A172 (cell line): ENCODE results near the gene RBM15B. TPM values are rescaled to one million over a fixed set of nuclear protein-coding genes. Genes with fewer than 3 reads are reported as not detected.

ENCODE experiments used
- DNase-seq: peaks from one replicate; pipeline ENCODE4 v3.0.0-alpha.2; 2015; ENCODE audit warnings: low spot score
- total RNA-seq: library from RNA; depleted of rRNA; stranded (reverse); fragments of >200 nt; shearing (Covaris generic); gene quantifications from 2 replicates; pipeline ENCODE4 v1.2.3, GENCODE V29; 2014

Gene RBM15B
- total RNA-seq, 1 experiment from 2014 or later = 22.5 TPM

- no peak for DNase-seq
These were observed 1.5 kb downstream of the RBM15B start for GRCh38 chr3:51392355-51393133.

GRCh38 chr3:51393134-51393495 lies 2.0 kb downstream of the RBM15B start:
- no peak for DNase-seq

- DNase-seq = no peak
These were observed 2.5 kb downstream of the RBM15B start for GRCh38 chr3:51393564-51393963.

GRCh38 chr3:51394541-51394940 lies 3.5 kb downstream of the RBM15B start:
- no peak for DNase-seq

- no peak for DNase-seq
These were observed 4.6 kb downstream of the RBM15B start for GRCh38 chr3:51395493-51396213.

- DNase-seq = no peak
These were observed 5.3 kb downstream of the RBM15B start for GRCh38 chr3:51396401-51396800.

GRCh38 chr3:51397392-51397791 lies 6.3 kb downstream of the RBM15B start:
- DNase-seq = no peak

- DNase-seq = no peak
These were observed 7.7 kb downstream of the RBM15B start for GRCh38 chr3:51398595-51399310.

- no peak for DNase-seq
These were observed 9.1 kb downstream of the RBM15B start for GRCh38 chr3:51400166-51400565.

GRCh38 chr3:51401735-51402134 lies 10.7 kb downstream of the RBM15B start:
- no peak for DNase-seq

- DNase-seq = no peak
These were observed 12.6 kb downstream of the RBM15B start for GRCh38 chr3:51403675-51404074.

- no peak for DNase-seq
These were observed 16.9 kb downstream of the RBM15B start for GRCh38 chr3:51408021-51408420.

- no peak for DNase-seq
These were observed 17.7 kb downstream of the RBM15B start for GRCh38 chr3:51408813-51409212.

GRCh38 chr3:51422211-51422610 lies 31.1 kb downstream of the RBM15B start:
- no peak for DNase-seq

- no peak for DNase-seq
These were observed 35.8 kb downstream of the RBM15B start for GRCh38 chr3:51426921-51427320.

- no peak for DNase-seq
These were observed 38.1 kb downstream of the RBM15B start for GRCh38 chr3:51429138-51429537.

GRCh38 chr3:51434110-51434509 lies 43.0 kb downstream of the RBM15B start:
- DNase-seq = no peak

GRCh38 chr3:51434746-51435327 lies 43.8 kb downstream of the RBM15B start:
- peak; percentile 34 for DNase-seq

GRCh38 chr3:51436998-51437639 lies 46.0 kb downstream of the RBM15B start:
- no peak for DNase-seq

GRCh38 chr3:51441282-51442030 lies 50.4 kb downstream of the RBM15B start:
- no peak for DNase-seq
